K562 (cell line): ENCODE data around the gene ROR2. TPM values are rescaled to one million over a fixed set of nuclear protein-coding genes. Genes with fewer than 3 reads are reported as not detected.

ENCODE experiments used
- ADNP ChIP-seq: fragments of 200-800 bp; sonication (Bioruptor generic); IDR thresholded peaks from 2 replicates; pipeline ENCODE4 v1.6.1; 2016; ENCODE audit warnings: missing genetic modification characterization, missing compliant biosample characterization
- CXXC5 ChIP-seq: fragments of 250-450 bp; sonication (Bioruptor Pico); IDR thresholded peaks from 2 replicates; pipeline ENCODE4 v1.8.0; 2022; ENCODE audit warnings: inconsistent platforms, mild to moderate bottlenecking, moderate library complexity
- FOXA1 ChIP-seq: fragments of 450-650 bp; IDR thresholded peaks from 2 replicates; pipeline ENCODE4 v1.6.1; 2016; ENCODE audit warnings: mild to moderate bottlenecking, borderline replicate concordance
- GATAD2B ChIP-seq: fragments of 450-650 bp; IDR thresholded peaks from 2 replicates; pipeline ENCODE4 v1.6.1; 2017; ENCODE audit warnings: mild to moderate bottlenecking, borderline replicate concordance
- JUNB ChIP-seq: fragments of 450-650 bp; formaldehyde crosslinking; conservative IDR thresholded peaks from 2 replicates; pipeline ENCODE4 v1.4.0; 2020; ENCODE audit warnings: mild to moderate bottlenecking
- MTA1 ChIP-seq: fragments of 450-650 bp; IDR thresholded peaks from 2 replicates; pipeline ENCODE4 v1.6.1; 2017; ENCODE audit warnings: borderline replicate concordance
- NCOA6 ChIP-seq: fragments of 450-650 bp; IDR thresholded peaks from 2 replicates; pipeline ENCODE4 v1.6.1; 2017; ENCODE audit warnings: mild to moderate bottlenecking
- TBL1XR1 ChIP-seq, 2 experiments: IDR thresholded peaks; 2 replicates each; pipeline ENCODE4 v1.6.1; 2012; ENCODE audit warnings: improper control_type of control experiment in 2 of 2, low read length in 2 of 2, mild to moderate bottlenecking in 1 of 2
- polyA plus RNA-seq, 8 experiments: library from polyadenylated mRNA; depleted of rRNA in 4 of 8; stranded (reverse) in 5 of 8; unstranded in 3 of 8; fragments of >200 nt; fragmentation: Nextera tagmentation in 2 of 8; fragmentation: Illumina TruSeq in 1 of 8; extraction: Ambion mirVana in 2 of 8; extraction: Trizol in 1 of 8; gene quantifications; 2 replicates each; pipeline versions ENCODE4 v1.2.1 to v1.2.3, GENCODE V29; 2011 to 2014; ENCODE audit warnings: inconsistent platforms in 1 of 8, missing spikeins in 1 of 8
- total RNA-seq, 7 experiments: library from RNA; depleted of rRNA in 6 of 7; stranded (reverse); fragments of >200 nt in 6 of 7; fragmentation: Illumina TruSeq in 2 of 7; extraction: Trizol in 2 of 7; gene quantifications; 2 replicates each; pipeline versions ENCODE4 v1.2.1 to v1.2.3, GENCODE V29; 2011 to 2021; ENCODE audit warnings: low replicate concordance in 1 of 7
- TF ChIP-seq, protein P1 (sequence below): fragments of 450-650 bp; IDR thresholded peaks from 2 replicates; pipeline ENCODE4 v1.6.1; 2018; ENCODE audit not compliant: partially characterized antibody
- TF ChIP-seq, protein P2 (sequence below): sonication (generic); formaldehyde crosslinking; IDR thresholded peaks from 2 replicates; pipeline ENCODE4 v1.8.0; 2023; ENCODE audit warnings: mild to moderate bottlenecking, missing genetic modification reagents
- TF ChIP-seq, protein P3 (sequence below): sonication (generic); formaldehyde crosslinking; IDR thresholded peaks from 2 replicates; pipeline ENCODE4 v1.8.1; 2022; ENCODE audit warnings: missing genetic modification reagents
- TF ChIP-seq, protein P4 (sequence below): fragments of 250-450 bp; sonication (Bioruptor Pico); IDR thresholded peaks from 2 replicates; pipeline ENCODE4 v1.8.0; 2022; ENCODE audit warnings: moderate library complexity, mild to moderate bottlenecking, inconsistent platforms
- TF ChIP-seq, protein P5 (sequence below): sonication (generic); formaldehyde crosslinking; IDR thresholded peaks from 2 replicates; pipeline ENCODE4 v1.9.0; 2022; ENCODE audit warnings: mild to moderate bottlenecking, missing genetic modification reagents
- TF ChIP-seq, protein P6 (sequence below): IDR thresholded peaks from 2 replicates; pipeline ENCODE4 v1.6.1; 2014; ENCODE audit warnings: antibody characterized with exemption

The ROR2 gene
- total and polyA plus RNA-seq, 9 of the 15 experiments (the other 6 are each of a cell fraction or from before 2014, with no cell fraction given), result 5.6 to 33.8 (median 15.3) TPM

DNA sequence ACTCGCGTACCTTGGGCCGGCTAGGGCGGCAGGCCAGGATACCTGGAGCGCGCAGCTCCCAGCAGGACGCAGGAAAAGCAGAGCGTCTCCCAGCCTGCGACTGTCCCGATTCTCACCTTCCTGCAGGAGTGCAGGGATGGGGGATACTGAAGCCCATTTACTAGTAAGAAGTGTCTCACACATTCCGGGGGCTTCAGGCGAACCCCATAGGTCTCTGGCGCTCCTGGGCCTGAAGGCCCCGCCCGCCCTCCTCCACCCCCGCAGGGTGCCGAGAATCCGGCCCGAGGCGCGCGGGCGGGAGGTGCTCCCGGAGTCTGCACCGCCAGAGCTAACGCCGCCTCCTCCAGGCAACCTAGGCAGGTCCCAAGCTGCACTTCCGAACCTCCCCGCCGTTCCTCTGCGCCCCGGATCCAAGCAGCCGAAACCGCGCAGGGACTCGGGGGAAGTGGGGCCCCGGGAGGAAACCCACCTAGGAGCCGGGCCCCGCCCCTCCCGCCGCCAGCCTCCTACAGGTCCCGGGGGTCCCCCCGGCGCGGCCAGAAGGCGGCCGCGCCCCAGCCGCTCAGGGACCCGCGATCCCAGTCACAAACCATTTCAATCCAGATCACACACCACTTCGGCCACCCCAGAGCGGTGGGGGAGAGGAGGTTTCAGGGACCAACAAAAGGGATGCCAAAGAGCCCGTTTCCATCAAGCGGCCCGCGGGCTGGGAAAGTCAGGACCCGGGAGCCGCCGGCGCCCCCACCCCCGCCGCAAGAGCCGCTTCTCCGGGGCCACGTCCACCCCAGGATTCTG lies 1.2 kb downstream of the ROR2 start (continued):
- TF ChIP-seq, protein P1, sequence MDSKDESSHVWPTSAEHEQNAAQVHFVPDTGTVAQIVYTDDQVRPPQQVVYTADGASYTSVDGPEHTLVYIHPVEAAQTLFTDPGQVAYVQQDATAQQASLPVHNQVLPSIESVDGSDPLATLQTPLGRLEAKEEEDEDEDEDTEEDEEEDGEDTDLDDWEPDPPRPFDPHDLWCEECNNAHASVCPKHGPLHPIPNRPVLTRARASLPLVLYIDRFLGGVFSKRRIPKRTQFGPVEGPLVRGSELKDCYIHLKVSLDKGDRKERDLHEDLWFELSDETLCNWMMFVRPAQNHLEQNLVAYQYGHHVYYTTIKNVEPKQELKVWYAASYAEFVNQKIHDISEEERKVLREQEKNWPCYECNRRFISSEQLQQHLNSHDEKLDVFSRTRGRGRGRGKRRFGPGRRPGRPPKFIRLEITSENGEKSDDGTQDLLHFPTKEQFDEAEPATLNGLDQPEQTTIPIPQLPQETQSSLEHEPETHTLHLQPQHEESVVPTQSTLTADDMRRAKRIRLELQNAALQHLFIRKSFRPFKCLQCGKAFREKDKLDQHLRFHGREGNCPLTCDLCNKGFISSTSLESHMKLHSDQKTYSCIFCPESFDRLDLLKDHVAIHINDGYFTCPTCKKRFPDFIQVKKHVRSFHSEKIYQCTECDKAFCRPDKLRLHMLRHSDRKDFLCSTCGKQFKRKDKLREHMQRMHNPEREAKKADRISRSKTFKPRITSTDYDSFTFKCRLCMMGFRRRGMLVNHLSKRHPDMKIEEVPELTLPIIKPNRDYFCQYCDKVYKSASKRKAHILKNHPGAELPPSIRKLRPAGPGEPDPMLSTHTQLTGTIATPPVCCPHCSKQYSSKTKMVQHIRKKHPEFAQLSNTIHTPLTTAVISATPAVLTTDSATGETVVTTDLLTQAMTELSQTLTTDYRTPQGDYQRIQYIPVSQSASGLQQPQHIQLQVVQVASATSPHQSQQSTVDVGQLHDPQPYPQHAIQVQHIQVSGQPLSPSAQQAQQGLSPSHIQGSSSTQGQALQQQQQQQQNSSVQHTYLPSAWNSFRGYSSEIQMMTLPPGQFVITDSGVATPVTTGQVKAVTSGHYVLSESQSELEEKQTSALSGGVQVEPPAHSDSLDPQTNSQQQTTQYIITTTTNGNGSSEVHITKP, result no peak
- TF ChIP-seq, protein P2, sequence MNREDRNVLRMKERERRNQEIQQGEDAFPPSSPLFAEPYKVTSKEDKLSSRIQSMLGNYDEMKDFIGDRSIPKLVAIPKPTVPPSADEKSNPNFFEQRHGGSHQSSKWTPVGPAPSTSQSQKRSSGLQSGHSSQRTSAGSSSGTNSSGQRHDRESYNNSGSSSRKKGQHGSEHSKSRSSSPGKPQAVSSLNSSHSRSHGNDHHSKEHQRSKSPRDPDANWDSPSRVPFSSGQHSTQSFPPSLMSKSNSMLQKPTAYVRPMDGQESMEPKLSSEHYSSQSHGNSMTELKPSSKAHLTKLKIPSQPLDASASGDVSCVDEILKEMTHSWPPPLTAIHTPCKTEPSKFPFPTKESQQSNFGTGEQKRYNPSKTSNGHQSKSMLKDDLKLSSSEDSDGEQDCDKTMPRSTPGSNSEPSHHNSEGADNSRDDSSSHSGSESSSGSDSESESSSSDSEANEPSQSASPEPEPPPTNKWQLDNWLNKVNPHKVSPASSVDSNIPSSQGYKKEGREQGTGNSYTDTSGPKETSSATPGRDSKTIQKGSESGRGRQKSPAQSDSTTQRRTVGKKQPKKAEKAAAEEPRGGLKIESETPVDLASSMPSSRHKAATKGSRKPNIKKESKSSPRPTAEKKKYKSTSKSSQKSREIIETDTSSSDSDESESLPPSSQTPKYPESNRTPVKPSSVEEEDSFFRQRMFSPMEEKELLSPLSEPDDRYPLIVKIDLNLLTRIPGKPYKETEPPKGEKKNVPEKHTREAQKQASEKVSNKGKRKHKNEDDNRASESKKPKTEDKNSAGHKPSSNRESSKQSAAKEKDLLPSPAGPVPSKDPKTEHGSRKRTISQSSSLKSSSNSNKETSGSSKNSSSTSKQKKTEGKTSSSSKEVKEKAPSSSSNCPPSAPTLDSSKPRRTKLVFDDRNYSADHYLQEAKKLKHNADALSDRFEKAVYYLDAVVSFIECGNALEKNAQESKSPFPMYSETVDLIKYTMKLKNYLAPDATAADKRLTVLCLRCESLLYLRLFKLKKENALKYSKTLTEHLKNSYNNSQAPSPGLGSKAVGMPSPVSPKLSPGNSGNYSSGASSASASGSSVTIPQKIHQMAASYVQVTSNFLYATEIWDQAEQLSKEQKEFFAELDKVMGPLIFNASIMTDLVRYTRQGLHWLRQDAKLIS (CRISPR knock-in tag), result no peak
- TF ChIP-seq, protein P3, sequence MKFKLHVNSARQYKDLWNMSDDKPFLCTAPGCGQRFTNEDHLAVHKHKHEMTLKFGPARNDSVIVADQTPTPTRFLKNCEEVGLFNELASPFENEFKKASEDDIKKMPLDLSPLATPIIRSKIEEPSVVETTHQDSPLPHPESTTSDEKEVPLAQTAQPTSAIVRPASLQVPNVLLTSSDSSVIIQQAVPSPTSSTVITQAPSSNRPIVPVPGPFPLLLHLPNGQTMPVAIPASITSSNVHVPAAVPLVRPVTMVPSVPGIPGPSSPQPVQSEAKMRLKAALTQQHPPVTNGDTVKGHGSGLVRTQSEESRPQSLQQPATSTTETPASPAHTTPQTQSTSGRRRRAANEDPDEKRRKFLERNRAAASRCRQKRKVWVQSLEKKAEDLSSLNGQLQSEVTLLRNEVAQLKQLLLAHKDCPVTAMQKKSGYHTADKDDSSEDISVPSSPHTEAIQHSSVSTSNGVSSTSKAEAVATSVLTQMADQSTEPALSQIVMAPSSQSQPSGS, result no peak
- TF ChIP-seq, protein P4, sequence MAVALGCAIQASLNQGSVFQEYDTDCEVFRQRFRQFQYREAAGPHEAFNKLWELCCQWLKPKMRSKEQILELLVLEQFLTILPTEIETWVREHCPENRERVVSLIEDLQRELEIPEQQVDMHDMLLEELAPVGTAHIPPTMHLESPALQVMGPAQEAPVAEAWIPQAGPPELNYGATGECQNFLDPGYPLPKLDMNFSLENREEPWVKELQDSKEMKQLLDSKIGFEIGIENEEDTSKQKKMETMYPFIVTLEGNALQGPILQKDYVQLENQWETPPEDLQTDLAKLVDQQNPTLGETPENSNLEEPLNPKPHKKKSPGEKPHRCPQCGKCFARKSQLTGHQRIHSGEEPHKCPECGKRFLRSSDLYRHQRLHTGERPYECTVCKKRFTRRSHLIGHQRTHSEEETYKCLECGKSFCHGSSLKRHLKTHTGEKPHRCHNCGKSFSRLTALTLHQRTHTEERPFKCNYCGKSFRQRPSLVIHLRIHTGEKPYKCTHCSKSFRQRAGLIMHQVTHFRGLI, result no peak
- TF ChIP-seq NCOA6 (no peak), MTA1 (no peak), JUNB (CRISPR knock-in tag) (0 out of 2 replicates have a peak, but pooled peaks have one; percentile 1), GATAD2B (no peak), TBL1XR1 (IDR thresholded peaks at IDR 0.05; ENCODE audit: low read length in 2 of 2) (no peak), FOXA1 (no peak), ADNP (no peak), CXXC5 (CRISPR knock-in tag) (peak; percentile 65)
- TF ChIP-seq, protein P5, sequence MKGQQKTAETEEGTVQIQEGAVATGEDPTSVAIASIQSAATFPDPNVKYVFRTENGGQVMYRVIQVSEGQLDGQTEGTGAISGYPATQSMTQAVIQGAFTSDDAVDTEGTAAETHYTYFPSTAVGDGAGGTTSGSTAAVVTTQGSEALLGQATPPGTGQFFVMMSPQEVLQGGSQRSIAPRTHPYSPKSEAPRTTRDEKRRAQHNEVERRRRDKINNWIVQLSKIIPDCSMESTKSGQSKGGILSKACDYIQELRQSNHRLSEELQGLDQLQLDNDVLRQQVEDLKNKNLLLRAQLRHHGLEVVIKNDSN (CRISPR knock-in tag), result no peak
- TF ChIP-seq, protein P6, sequence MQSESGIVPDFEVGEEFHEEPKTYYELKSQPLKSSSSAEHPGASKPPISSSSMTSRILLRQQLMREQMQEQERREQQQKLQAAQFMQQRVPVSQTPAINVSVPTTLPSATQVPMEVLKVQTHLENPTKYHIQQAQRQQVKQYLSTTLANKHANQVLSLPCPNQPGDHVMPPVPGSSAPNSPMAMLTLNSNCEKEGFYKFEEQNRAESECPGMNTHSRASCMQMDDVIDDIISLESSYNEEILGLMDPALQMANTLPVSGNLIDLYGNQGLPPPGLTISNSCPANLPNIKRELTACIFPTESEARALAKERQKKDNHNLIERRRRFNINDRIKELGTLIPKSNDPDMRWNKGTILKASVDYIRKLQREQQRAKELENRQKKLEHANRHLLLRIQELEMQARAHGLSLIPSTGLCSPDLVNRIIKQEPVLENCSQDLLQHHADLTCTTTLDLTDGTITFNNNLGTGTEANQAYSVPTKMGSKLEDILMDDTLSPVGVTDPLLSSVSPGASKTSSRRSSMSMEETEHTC, result 0 out of 2 replicates have a peak, but pooled peaks have one; percentile 7
